Uterus (tissue), 2 donors: ENCODE results near the gene CNPY1.

ENCODE experiments used
- CTCF ChIP-seq, 4 experiments: fragments of 200-600 bp in 2 of 4; fragments of 450-650 bp in 2 of 4; sonication (generic) in 2 of 4; IDR thresholded peaks; one replicate each; pipeline ENCODE4 v1.5.1; 2016 to 2019; ENCODE audit warnings: antibody characterized with exemption in 4 of 4, mild to moderate bottlenecking in 2 of 4, moderate library complexity in 1 of 4
- POLR2A ChIP-seq, 2 donors: fragments of 450-650 bp; IDR thresholded peaks; one replicate each; pipeline ENCODE4 v1.6.1; 2016; ENCODE audit warnings: antibody characterized with exemption in 2 of 2, mild to moderate bottlenecking in 1 of 2, moderate library complexity in 1 of 2

GRCh38 chr7:155483245-155483644 is 63.1 kb downstream of the CNPY1 start:
- TF ChIP-seq POLR2A (IDR thresholded peaks at IDR 0.05) (no peak), CTCF (IDR thresholded peaks at IDR 0.05) (no peak)
